ENCODE results near the gene VPS50.
A peak's percentile ranks its signal among the peaks of the same experiment; 100 is the strongest.

The VPS50 gene

GRCh38 chr7:93218997-93219827, 13.0 kb upstream of the VPS50 start:
- TF ChIP-seq GATA3 (IDR thresholded peaks at IDR 0.05; ENCODE audit: low read depth, low read length) (no peak), GATA2 (IDR thresholded peaks at IDR 0.05; ENCODE audit: low read depth, low read length) (no peak)

GRCh38 chr7:93219868-93220267, 12.3 kb upstream of the VPS50 start:
- no peak for TF ChIP-seq GATA2 (IDR thresholded peaks at IDR 0.05; ENCODE audit: low read depth, low read length)

GRCh38 chr7:93226310-93226709, 5.9 kb upstream of the VPS50 start, which contains the start of gene HEPACAM2:
TSS of gene HEPACAM2 (minus strand) at chr7:93226469.
- no peak for TF ChIP-seq GATA2 (IDR thresholded peaks at IDR 0.05; ENCODE audit: low read depth, low read length)
- no peak for TF ChIP-seq GATA3 (IDR thresholded peaks at IDR 0.05; ENCODE audit: low read depth, low read length)

DNA sequence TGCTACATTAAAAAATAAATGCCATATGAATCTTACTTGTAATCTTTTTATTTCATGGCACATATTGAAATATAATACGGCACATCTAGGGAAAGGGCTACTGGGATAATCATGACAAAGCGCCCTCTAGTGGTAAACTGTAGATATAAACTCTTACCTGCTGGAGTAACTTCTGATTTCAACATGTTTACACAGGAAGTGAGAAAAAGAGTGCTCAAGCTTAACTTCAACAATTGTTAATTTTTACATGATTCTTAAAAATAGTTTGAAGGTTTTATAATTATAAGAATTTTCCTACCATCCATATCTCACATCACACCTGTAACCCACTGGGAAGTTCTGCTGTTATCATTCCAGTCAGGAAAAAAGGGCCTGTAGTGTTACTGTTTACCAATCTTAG, 3.9 kb upstream of the VPS50 start:
- TF ChIP-seq GATA3 (IDR thresholded peaks at IDR 0.05; ENCODE audit: low read depth, low read length) = no peak
- no peak for TF ChIP-seq GATA2 (IDR thresholded peaks at IDR 0.05; ENCODE audit: low read depth, low read length)

DNA sequence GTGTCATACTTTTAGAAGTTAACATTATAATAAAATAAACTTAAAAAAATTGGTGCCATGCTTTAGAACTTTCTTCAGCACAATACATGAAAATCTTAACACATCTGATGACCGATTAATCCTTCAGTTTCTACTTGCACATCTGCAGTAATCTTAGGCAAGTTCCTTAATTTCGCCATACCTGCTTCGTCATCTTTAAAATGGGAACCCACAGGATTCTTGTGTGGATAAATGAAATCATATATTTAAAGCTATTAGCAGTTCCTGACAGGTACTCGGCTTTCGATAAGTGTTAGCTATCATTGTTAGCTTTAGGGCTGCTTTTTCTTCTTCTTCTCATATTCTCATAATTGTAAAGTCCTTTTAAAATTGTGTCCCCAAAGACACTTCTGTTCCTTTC, 907 bp upstream of the VPS50 start:
- no peak for TF ChIP-seq GATA2 (IDR thresholded peaks at IDR 0.05; ENCODE audit: low read depth, low read length)
- no peak for TF ChIP-seq GATA3 (IDR thresholded peaks at IDR 0.05; ENCODE audit: low read depth, low read length)

DNA sequence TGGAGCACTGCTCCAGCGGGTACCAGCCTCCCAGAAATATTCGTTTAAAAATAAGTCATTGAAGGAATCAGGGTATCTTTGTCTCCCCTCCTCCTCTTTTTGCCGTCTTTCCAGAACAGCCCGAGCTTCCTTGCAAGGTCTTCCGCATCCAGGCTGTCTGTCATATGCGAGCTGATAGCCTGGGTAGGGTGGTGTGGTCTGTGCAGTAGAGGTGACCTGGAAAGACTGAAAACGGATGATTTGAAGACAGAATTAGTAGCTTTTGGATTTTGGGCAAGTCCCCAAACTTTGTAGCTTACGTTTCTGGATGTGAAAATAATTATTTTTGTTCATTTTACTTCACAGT, 480 bp downstream of the VPS50 start:
- TF ChIP-seq GATA3 (IDR thresholded peaks at IDR 0.05; ENCODE audit: low read depth, low read length) = no peak
- no peak for TF ChIP-seq GATA2 (IDR thresholded peaks at IDR 0.05; ENCODE audit: low read depth, low read length)

GRCh38 chr7:93235541-93235940, 3.4 kb downstream of the VPS50 start:
- no peak for TF ChIP-seq GATA2 (IDR thresholded peaks at IDR 0.05; ENCODE audit: low read depth, low read length)
- no peak for TF ChIP-seq GATA3 (IDR thresholded peaks at IDR 0.05; ENCODE audit: low read depth, low read length)

DNA sequence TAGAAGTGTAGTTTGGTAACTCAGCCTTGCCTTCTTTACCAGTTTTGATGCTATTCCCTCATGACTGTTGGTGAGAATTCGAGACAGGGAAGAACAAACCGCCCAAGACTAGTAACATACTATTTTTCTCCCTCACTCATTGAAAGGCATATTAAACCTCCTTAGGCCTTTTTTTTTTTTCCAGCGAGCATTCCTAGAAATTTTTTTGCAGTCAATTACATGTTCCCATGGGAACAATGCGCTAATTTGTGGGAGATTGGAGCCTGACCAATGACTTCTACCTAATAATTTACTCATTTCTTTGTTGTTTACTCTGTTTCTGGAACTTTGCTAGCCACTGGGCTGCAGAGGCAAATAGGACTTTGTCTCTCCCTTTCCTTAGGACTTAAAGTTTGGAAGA, 6.0 kb downstream of the VPS50 start:
- TF ChIP-seq GATA2 (IDR thresholded peaks at IDR 0.05; ENCODE audit: low read depth, low read length) = no peak
- TF ChIP-seq GATA3 (IDR thresholded peaks at IDR 0.05; ENCODE audit: low read depth, low read length) = no peak

DNA sequence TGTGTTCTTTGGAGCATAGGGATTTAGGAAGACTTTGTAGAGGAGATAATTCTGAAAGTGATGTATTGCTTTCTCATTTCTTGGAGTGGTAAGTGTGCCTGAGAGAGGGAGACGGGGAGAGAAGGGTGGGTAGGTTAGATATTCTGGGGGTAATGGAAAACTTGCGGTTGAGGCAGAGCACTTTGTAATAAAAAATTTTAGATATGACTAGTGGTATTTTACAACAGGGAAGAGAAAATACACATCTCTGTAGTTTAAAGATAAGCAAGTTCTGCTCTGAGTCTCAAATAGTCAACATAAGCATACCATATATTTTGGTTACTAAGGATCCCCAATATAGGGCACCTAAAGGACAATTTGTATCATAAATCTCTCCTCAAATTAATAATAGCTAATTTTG, 6.6 kb downstream of the VPS50 start:
- TF ChIP-seq GATA2 (IDR thresholded peaks at IDR 0.05; ENCODE audit: low read depth, low read length) (no peak), GATA3 (IDR thresholded peaks at IDR 0.05; ENCODE audit: low read depth, low read length) (no peak)

DNA sequence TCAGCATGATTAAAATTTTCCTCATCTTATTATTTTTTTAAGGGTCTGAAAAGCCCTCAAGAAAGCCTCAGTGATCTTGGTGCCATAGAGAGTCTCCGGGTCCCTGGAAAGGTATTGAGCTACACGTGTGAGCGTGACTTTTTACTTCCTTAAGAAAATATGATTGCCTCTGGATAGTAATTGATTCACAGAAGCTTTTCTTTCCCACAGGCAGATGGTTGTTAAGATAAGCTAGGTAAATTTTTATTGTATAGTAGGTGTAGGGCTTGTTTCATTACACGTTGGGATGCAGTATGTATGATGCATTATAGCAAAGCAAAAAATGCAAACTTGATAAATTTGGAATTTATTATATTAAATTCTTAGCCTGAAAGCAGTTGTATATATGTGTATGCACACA, 7.7 kb downstream of the VPS50 start:
- no peak for TF ChIP-seq GATA3 (IDR thresholded peaks at IDR 0.05; ENCODE audit: low read depth, low read length)
- TF ChIP-seq GATA2 (IDR thresholded peaks at IDR 0.05; ENCODE audit: low read depth, low read length) = no peak

- no peak for TF ChIP-seq GATA2 (IDR thresholded peaks at IDR 0.05; ENCODE audit: low read depth, low read length)
- no peak for TF ChIP-seq GATA3 (IDR thresholded peaks at IDR 0.05; ENCODE audit: low read depth, low read length)
These were observed 9.9 kb downstream of the VPS50 start for GRCh38 chr7:93242106-93242505.

DNA sequence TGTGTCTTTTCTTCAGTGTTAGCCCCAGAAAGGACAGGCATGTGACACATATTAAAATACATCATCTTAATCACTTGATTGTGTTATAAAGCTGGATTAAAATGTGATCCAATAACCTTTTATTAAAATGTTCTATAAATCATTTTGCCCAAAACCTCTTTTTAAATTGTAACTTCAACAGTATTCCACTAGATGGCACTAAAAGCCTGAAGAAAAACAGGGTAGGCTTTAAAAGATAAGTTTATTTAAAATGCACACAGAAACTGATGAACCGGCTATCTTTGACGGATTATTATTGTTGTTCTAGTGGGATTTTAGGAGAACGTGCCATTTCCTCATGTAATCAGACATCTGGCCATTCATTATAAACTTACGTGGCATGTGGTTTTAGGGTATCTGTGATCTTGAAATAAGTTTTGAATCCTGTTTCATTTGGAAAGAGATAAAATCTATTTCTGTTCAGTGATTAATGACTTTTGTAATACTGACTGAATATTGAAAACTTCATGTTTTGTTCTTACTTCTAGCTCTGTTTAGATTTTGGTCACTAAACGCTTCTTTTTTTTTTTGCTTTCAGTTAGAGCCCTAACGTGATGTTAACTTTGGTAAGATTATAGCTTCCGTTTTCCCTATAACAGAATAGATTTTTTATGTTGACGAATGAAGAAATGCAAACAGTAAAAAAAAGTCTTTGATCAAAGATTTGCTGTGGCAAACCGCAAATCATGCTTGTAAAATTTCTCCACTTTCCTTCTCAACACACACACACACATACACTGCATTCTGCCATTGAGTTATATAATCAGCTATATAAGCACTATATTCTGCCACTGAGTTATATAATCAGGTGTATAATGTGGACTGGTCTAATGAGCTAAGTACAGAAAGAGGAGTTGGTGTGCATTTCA, 13.6 kb downstream of the VPS50 start:
- TF ChIP-seq GATA3 (IDR thresholded peaks at IDR 0.05; ENCODE audit: low read depth, low read length) (peak; percentile 77), GATA2 (IDR thresholded peaks at IDR 0.05; ENCODE audit: low read depth, low read length) (no peak)

GRCh38 chr7:93249491-93250148, 17.5 kb downstream of the VPS50 start:
- no peak for TF ChIP-seq GATA2 (IDR thresholded peaks at IDR 0.05; ENCODE audit: low read depth, low read length)
- TF ChIP-seq GATA3 (IDR thresholded peaks at IDR 0.05; ENCODE audit: low read depth, low read length) = no peak

- no peak for TF ChIP-seq GATA2 (IDR thresholded peaks at IDR 0.05; ENCODE audit: low read depth, low read length)
- TF ChIP-seq GATA3 (IDR thresholded peaks at IDR 0.05; ENCODE audit: low read depth, low read length) = no peak
These were observed 26.5 kb downstream of the VPS50 start for GRCh38 chr7:93258661-93259060.

Measured in SH-SY5Y (cell line).